HUES48 (cell line): ENCODE results near the gene VRK3.

Experiments
- H3K27ac ChIP-seq: one replicate; pipeline ENCODE4 v1.7.0; 2013; ENCODE audit warnings: low read depth, low read length, inconsistent platforms
- H3K27me3 ChIP-seq: 2 replicates; pipeline ENCODE4 v1.6.1; 2013; ENCODE audit warnings: mild to moderate bottlenecking, low read length; ENCODE audit not compliant: control insufficient read depth, insufficient read depth
- H3K36me3 ChIP-seq: 2 replicates; pipeline ENCODE4 v1.6.1; 2013; ENCODE audit warnings: low read length; ENCODE audit not compliant: control insufficient read depth, insufficient read depth
- H3K4me1 ChIP-seq: 2 replicates; pipeline ENCODE4 v1.6.1; 2013; ENCODE audit warnings: mild to moderate bottlenecking, low read length; ENCODE audit not compliant: control insufficient read depth, insufficient read depth
- H3K4me3 ChIP-seq: 2 replicates; pipeline ENCODE4 v1.5.1; 2013; ENCODE audit warnings: mild to moderate bottlenecking, low read depth, low read length
- H3K9ac ChIP-seq: 2 replicates; pipeline ENCODE4 v1.6.1; 2013; ENCODE audit warnings: mild to moderate bottlenecking, low read depth, low read length, moderate library complexity
- H3K9me3 ChIP-seq: 2 replicates; pipeline ENCODE4 v1.6.1; 2013; ENCODE audit warnings: low read length; ENCODE audit not compliant: control insufficient read depth, insufficient read depth

VRK3 gene

DNA sequence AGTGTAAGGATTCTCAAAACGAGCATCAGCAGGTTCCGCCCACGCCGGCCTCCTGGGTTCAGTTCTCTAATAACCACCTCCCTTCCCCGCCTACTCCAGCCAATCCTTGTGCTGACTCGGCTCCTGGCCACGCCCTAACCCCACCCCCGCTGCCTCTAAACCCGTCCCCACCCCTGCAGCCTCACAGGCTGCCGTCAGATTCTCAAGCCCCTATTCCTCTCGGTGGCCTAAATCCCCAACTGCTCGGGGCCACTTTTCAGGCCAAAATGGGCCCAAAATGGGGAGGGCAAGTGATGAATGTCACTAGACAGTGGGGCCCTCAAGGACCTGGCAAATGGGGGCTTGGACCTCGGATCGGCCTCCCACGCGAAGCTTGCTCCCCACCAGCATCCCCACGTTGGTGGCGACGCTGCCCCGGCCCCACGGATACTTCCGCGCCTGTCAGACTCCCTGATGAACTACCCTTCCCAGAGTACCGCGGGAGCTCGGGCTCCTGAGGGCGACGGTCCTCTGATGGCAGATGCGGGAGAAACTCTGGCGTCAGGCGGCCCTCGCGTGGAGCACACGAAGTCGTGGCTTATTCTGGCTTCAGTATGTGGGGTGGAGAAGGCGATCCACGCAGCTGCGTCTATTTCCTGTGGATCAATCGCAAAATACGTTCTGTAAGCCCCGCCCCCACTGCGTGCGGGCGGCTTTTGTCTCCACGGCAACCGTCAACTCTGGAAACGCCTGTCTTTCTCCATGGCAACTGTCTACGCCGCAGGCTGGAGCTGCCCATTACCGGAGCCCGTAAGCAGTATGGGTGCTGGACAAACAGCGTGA lies 25.4 kb upstream of the VRK3 start:
- Histone ChIP-seq H3K9ac (no peak overlapping the region), H3K27ac (peak overlapping the region; percentile 29), H3K27me3 (no peaks in the 10 kb centered on the region), H3K9me3 (peaks cover 48% of the 10 kb centered on the region), H3K4me3 (peak overlapping the region; percentile 67), H3K4me1 (no peaks in the 10 kb centered on the region), H3K36me3 (peaks cover 28% of the 10 kb centered on the region)

DNA sequence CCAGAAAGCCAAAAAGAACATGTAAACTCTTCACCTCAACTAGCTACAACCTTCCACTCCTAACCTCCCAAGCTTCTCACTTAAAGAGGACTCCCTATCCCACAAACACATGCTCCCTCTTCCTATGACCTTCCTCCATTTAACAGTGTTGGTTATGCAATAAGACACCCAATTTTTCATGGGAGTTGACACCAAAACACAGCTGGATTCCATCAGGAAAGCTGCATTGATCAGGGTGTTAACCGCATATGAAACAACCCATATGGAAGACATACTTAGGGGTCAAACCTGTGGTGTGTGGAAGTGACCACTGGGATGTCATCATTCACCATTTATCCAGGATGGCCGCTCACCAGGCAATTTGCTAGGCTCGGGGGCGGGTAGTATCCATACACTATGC lies 22.5 kb upstream of the VRK3 start:
- Histone ChIP-seq H3K9ac (no peak overlapping the region), H3K27me3 (no peaks in the 10 kb centered on the region), H3K4me1 (no peaks in the 10 kb centered on the region), H3K36me3 (peaks cover 55% of the 10 kb centered on the region), H3K9me3 (peaks cover 57% of the 10 kb centered on the region), H3K27ac (no peak overlapping the region), H3K4me3 (no peak overlapping the region)

DNA sequence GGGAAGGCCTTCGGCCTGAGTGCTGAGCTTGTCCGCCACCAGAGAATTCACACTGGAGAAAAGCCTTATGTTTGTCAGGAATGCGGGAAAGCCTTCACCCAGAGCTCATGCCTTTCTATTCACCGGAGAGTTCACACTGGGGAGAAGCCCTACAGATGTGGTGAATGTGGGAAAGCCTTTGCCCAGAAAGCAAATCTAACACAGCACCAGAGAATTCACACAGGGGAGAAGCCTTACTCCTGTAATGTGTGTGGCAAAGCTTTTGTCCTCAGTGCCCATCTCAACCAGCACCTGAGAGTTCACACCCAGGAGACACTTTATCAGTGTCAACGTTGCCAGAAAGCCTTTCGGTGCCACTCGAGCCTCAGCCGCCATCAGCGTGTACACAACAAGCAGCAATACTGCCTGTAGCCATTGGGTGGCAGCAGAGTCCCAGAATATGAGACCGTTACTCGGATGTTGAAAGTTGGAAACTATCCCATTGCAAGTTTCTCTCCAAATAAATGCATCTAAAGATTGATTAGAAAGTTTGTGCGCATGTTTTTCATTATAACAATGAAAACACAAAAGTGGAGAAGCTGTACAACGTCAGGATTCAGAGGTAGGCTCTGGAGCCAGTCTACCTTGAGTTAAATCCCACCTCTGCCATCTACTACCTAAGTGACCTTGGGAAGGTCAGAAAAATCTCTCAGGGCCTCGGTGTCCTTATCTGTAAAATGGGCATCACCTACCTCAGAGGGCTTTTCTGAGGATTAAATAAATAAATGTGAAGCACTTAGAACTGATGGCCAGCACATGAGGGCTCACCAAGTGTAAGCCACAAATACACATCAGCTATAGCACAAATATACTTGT lies 21.7 kb upstream of the VRK3 start:
- Histone ChIP-seq H3K9me3 (peaks cover 64% of the 10 kb centered on the region), H3K27ac (no peak overlapping the region), H3K27me3 (no peaks in the 10 kb centered on the region), H3K36me3 (peaks cover 63% of the 10 kb centered on the region), H3K4me3 (no peak overlapping the region), H3K9ac (no peak overlapping the region), H3K4me1 (no peaks in the 10 kb centered on the region)

DNA sequence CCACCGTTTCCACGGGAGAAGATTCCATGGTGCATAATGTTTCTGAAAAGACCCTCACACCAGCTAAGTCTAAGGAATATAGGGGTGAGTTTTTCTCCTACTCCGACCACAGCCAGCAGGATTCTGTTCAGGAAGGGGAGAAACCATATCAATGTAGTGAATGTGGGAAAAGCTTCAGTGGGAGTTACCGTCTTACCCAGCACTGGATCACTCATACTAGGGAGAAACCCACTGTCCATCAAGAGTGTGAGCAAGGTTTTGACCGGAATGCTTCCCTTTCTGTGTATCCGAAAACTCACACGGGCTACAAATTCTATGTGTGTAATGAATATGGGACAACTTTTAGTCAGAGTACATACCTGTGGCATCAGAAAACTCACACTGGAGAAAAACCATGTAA lies 19.8 kb upstream of the VRK3 start:
- H3K27ac ChIP-seq = no peak overlapping the region
- H3K4me3 ChIP-seq = no peak overlapping the region
- no peak overlapping the region for H3K9ac ChIP-seq
- peaks cover 82% of the 10 kb centered on the region for H3K36me3 ChIP-seq
- no peaks in the 10 kb centered on the region for H3K27me3 ChIP-seq
- H3K4me1 ChIP-seq = no peaks in the 10 kb centered on the region
- H3K9me3 ChIP-seq = peaks cover 67% of the 10 kb centered on the region

DNA sequence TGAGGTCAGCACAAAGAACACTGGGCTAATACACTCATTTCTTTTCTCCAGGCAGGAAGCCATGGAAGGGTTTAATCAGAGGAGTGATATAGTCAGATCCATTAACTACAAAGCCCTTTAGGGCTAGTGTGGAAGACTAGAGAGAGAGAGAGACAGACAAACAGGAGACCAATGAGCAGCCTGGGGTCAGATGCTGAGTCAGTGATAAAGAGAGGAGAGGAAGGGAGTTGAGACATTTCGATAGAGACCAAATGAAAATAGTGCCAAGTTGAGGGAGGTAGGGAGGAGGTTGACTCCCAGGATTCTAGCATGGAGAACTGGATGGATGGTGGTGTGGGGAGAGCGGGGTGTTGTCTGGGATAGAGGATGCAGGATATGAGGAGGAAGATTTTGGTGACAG lies 18.8 kb upstream of the VRK3 start:
- no peak overlapping the region for H3K27ac ChIP-seq
- no peak overlapping the region for H3K9ac ChIP-seq
- no peaks in the 10 kb centered on the region for H3K4me1 ChIP-seq
- peaks cover 92% of the 10 kb centered on the region for H3K36me3 ChIP-seq
- H3K4me3 ChIP-seq = no peak overlapping the region
- peaks cover 67% of the 10 kb centered on the region for H3K9me3 ChIP-seq
- H3K27me3 ChIP-seq = no peaks in the 10 kb centered on the region

DNA sequence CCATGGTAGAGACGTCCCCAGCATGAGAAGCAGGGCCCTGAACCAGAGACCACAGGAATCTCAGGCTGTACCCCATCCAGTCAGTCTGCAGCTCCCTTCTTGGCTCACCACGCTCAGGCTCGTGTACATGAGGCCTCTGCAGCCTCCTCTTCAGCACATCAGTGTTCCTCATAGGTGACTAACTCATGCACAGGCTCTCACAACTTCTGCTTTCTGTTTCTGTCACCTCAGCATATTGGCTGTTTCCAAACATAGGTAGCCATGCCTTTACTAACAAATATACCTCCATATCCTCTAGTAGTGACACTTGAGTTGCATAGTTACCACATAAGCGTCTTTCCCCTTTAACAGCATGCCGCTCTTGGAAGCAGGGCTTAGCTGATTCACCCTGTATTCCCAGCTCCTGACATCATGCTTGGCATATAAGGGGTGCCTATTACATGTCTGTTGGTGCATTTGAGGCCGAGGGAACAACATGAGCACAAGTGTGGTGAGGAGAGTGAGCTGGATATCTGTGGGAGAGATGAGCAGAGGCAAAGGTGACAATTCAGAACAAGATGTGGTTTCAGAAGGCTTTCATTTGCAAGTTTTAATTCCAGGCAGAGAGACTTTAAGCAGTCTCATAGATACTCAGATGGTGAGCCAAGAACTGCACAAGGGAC lies 17.3 kb upstream of the VRK3 start:
- Histone ChIP-seq H3K27me3 (no peaks in the 10 kb centered on the region), H3K27ac (no peak overlapping the region), H3K4me3 (no peak overlapping the region), H3K9me3 (peaks cover 55% of the 10 kb centered on the region), H3K4me1 (no peaks in the 10 kb centered on the region), H3K9ac (no peak overlapping the region), H3K36me3 (peaks cover 91% of the 10 kb centered on the region)

DNA sequence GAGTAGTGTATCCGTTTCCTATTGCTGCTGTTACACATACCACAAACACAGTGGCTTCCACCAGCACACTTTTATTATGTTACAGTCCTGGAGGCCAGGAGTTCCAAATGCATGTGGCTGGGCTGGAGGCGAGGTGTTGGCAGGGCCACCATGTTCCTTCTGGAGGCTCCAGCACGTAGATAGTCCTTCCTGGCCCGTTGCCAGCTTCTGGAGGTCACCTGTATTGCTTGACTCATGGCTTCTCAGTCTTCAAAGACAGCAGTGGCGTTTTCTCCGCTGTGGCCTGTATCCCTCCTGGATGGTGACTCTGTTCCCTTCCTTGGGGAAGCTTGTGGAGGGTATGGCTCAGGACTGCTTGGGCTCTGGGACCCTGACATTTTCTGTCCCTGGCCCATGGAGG lies 15.8 kb upstream of the VRK3 start:
- Histone ChIP-seq H3K4me1 (no peaks in the 10 kb centered on the region), H3K9me3 (peaks cover 41% of the 10 kb centered on the region), H3K4me3 (no peak overlapping the region), H3K9ac (no peak overlapping the region), H3K27ac (no peak overlapping the region), H3K27me3 (no peaks in the 10 kb centered on the region), H3K36me3 (peaks cover 82% of the 10 kb centered on the region)

DNA sequence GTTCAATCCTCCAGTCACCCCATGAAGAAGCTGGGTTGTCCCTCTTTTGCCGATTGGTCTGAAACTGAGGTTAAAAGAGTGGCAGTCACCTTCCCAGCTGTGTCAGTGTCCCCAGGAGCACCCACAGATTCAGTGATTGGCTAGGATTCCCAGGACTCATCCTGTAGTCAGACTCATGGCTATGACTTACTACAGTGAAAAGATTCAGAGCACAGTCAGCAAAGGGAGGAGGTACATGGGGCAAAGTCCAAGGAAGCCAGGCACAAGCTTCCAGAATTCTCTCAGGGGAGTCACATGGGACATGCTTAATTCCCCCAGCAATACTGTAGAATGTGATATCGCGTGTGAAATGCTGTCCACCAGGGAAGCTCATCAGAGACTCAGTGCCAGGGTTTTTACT lies 14.8 kb upstream of the VRK3 start:
- H3K36me3 ChIP-seq = peaks cover 72% of the 10 kb centered on the region
- peaks cover 31% of the 10 kb centered on the region for H3K9me3 ChIP-seq

DNA sequence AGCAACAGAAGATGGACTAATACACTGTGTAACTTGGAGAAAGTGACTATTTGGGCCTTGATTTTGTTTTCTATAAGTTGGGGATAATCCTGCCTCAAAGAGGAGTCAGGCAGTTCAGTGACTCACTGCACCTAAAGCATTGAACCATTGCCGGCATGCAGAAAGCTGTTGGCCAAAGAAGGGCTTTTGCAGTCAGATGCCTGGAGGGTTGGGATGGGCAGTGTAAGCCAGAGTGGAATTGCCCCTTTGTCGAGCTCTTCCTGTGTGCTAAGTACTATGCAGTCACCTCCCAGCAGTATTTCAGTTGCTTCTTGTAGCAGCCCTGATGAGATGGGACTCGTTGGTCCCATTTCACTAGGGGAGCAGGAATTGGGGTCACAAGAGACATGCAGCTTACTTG lies 11.7 kb upstream of the VRK3 start:
- Histone ChIP-seq H3K9me3 (peaks cover 4% of the 10 kb centered on the region; the same call in 1 of the 2 replicates), H3K27me3 (no peaks in the 10 kb centered on the region), H3K36me3 (peaks cover 72% of the 10 kb centered on the region), H3K27ac (no peak overlapping the region), H3K4me3 (no peak overlapping the region), H3K4me1 (no peaks in the 10 kb centered on the region), H3K9ac (no peak overlapping the region)

More for the DNA sequence above, 14.8 kb upstream of the VRK3 start:
- H3K4me1 ChIP-seq = no peaks in the 10 kb centered on the region
- no peak overlapping the region for H3K27ac ChIP-seq
- H3K9ac ChIP-seq = no peak overlapping the region
- H3K4me3 ChIP-seq = no peak overlapping the region
- no peaks in the 10 kb centered on the region for H3K27me3 ChIP-seq

DNA sequence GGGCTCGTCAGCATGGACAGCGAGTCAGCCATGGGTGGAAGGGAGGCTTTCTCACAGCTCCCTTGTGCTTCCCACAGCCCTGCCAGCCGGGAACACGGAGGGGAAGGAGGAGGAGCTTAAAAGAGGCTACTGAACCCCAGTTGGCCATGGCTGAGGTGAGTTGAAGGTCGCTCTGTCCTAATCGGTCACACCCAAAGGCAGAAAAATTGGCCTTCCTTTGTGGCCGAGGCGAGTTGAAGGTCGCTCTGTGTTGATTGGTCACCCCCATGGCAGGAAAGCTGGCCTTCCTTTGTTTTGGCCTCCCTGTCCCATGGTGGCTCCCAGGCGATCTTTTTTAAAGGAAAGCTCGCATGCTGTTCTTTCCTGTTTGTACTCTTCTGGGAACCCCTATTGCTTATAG lies 5.8 kb upstream of the VRK3 start:
- H3K9me3 ChIP-seq = no peaks in the 10 kb centered on the region
- H3K27me3 ChIP-seq = no peaks in the 10 kb centered on the region
- H3K4me3 ChIP-seq = no peak overlapping the region
- H3K36me3 ChIP-seq = peaks cover 43% of the 10 kb centered on the region
- no peak overlapping the region for H3K9ac ChIP-seq
- H3K27ac ChIP-seq = no peak overlapping the region
- H3K4me1 ChIP-seq = no peaks in the 10 kb centered on the region

DNA sequence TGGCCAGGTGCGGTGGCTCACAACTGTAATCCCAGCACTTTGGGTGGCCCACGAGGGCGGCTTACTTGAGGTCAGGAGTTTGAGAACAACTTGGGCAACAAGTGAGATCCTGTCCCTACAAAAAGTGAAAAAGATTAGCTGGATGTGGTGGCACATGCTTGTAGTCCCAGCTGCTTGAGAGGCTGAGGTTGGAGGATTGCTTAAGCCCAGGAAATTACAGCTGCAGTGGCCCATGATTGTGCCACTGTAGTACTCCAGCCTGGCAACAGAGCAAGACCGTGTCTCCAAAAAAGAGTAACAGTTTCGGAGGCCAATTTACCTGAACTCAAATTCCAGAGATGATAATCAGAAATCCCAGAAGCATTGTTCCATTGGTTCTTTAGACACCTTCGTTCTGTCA lies 5.1 kb upstream of the VRK3 start:
- Histone ChIP-seq H3K27me3 (no peaks in the 10 kb centered on the region), H3K36me3 (peaks cover 43% of the 10 kb centered on the region), H3K27ac (no peak overlapping the region), H3K4me1 (no peaks in the 10 kb centered on the region), H3K9ac (no peak overlapping the region), H3K4me3 (no peak overlapping the region), H3K9me3 (no peaks in the 10 kb centered on the region)
